ENCODE measurements around the gene BMPER. TPM values are rescaled to one million over a fixed set of nuclear protein-coding genes. Genes with fewer than 3 reads are reported as not detected.

BMPER gene
- total and polyA plus RNA-seq, 8 donors = 1.9 to 9.5 (median 4.6) TPM; not detected in 1

- no peaks in the 10 kb centered on the region for H3K36me3 ChIP-seq
- TF ChIP-seq CTCF (IDR thresholded peaks at IDR 0.05) (peak in 1 of 7 experiments; percentile 9), POLR2AphosphoS5 (IDR thresholded peaks at IDR 0.05) (no peak)
- H3K9me3 ChIP-seq = no peaks in the 10 kb centered on the region
- peak overlapping the region; percentile 77 to 89 (median 85) for H3K27ac ChIP-seq
- peak; percentile 40 to 76 for DNase-seq
- WGBS, 5 donors = 1 to 2% (median 1%) methylated on average over 35 to 64 of the region's 65 CpGs
- peak overlapping the region; percentile 58 to 76 (median 68) for H3K4me3 ChIP-seq
- H3K27me3 ChIP-seq = peaks cover 0 to 26% (median 25%) of the 10 kb centered on the region in 3 donors
- intact Hi-C loops (cut with DNase I; ENCODE audit: low total_unique reads) = no loop called here
- peaks cover 0 to 39% (median 23%) of the 10 kb centered on the region in 4 donors for H3K4me1 ChIP-seq
These were observed 504 bp upstream of the BMPER start for GRCh38 chr7:33904681-33905388.

GRCh38 chr7:33906697-33907096 is 1.4 kb downstream of the BMPER start:
- H3K36me3 ChIP-seq = no peaks in the 10 kb centered on the region
- H3K4me1 ChIP-seq = peaks cover 0 to 39% (median 23%) of the 10 kb centered on the region in 4 donors
- TF ChIP-seq EP300 (IDR thresholded peaks at IDR 0.05) (no peak), POLR2AphosphoS5 (IDR thresholded peaks at IDR 0.05) (no peak), POLR2A (IDR thresholded peaks at IDR 0.05) (no peak), CTCF (IDR thresholded peaks at IDR 0.05) (no peak)
- intact Hi-C loops (cut with DNase I; ENCODE audit: low total_unique reads) = no loop called here
- H3K27me3 ChIP-seq = peaks cover 0 to 26% (median 25%) of the 10 kb centered on the region in 3 donors
- H3K27ac ChIP-seq = no peak overlapping the region
- DNase-seq = no peak
- no peaks in the 10 kb centered on the region for H3K9me3 ChIP-seq
- no peak overlapping the region for H3K4me3 ChIP-seq

DNA sequence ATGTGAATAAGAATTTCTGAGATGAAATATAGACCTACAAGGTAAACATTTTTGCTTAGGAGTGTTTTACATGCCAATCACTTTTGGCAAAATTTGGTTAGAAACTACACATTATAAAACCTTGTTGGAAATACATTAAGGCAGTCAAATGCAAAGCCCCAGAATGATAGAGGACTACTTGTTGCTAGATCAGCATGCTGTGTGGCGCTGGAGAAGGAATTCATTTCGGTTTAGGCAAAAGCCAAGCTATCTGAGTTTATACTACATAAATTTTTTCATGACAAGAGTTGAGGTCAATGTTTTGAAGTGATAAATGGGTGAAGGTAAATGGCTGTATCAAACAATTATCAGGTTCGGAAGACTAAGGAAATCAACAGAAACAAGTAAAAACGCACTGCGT is 2.3 kb downstream of the BMPER start:
- Histone ChIP-seq H3K36me3 (no peaks in the 10 kb centered on the region), H3K4me1 (peaks cover 0 to 39% (median 23%) of the 10 kb centered on the region in 4 donors), H3K27ac (no peak overlapping the region), H3K4me3 (no peak overlapping the region), H3K27me3 (peaks cover 0 to 26% (median 25%) of the 10 kb centered on the region in 3 donors), H3K9me3 (no peaks in the 10 kb centered on the region)
- intact Hi-C loops (cut with DNase I; ENCODE audit: low total_unique reads) = no loop called here
- TF ChIP-seq EP300 (IDR thresholded peaks at IDR 0.05) (no peak), POLR2A (IDR thresholded peaks at IDR 0.05) (no peak), POLR2AphosphoS5 (IDR thresholded peaks at IDR 0.05) (no peak), CTCF (IDR thresholded peaks at IDR 0.05) (no peak)
- no peak for DNase-seq
- 80 to 86% (median 83%) methylated on average over 5 of the region's 5 CpGs for WGBS, 5 donors

- H3K9me3 ChIP-seq = no peaks in the 10 kb centered on the region
- peaks cover 0 to 23% (median 16%) of the 10 kb centered on the region in 4 donors for H3K4me1 ChIP-seq
- no peak for TF ChIP-seq POLR2AphosphoS5 (IDR thresholded peaks at IDR 0.05)
- TF ChIP-seq POLR2A (IDR thresholded peaks at IDR 0.05) = no peak
- TF ChIP-seq CTCF (IDR thresholded peaks at IDR 0.05) = no peak
- no peak for TF ChIP-seq EP300 (IDR thresholded peaks at IDR 0.05)
- DNase-seq = no peak
- H3K27me3 ChIP-seq = peaks cover 0 to 18% (median 17%) of the 10 kb centered on the region in 3 donors
- WGBS, 5 donors = 70 to 84% (median 79%) methylated on average over 5 of the region's 5 CpGs
- intact Hi-C loops (cut with DNase I; ENCODE audit: low total_unique reads) = no loop called here
- H3K36me3 ChIP-seq = no peaks in the 10 kb centered on the region
- no peak overlapping the region for H3K4me3 ChIP-seq
- H3K27ac ChIP-seq = peak overlapping the region in 1 of 5 donors; percentile 14
These were observed 4.0 kb downstream of the BMPER start for GRCh38 chr7:33909318-33909717.

Data from stomach (tissue), 9 donors.